SJSA1 (cell line): ENCODE results near the gene MYLIP. TPM values are rescaled to one million over a fixed set of nuclear protein-coding genes. Genes with fewer than 3 reads are reported as not detected.
A peak's percentile ranks its signal among the peaks of the same experiment; 100 is the strongest.

Experiments used
- DNase-seq, 2 experiments: peaks; one replicate each; pipeline ENCODE4 v3.0.0-alpha.2; 2015 to 2020; ENCODE audit warnings: low spot score in 2 of 2, low read depth in 1 of 2
- H3K27ac ChIP-seq: fragments of 250-450 bp; sonication (Bioruptor Pico); 2 replicates; pipeline ENCODE4 v1.5.1; 2020; ENCODE audit warnings: mild to moderate bottlenecking, moderate library complexity
- H3K27me3 ChIP-seq: fragments of 250-450 bp; sonication (Bioruptor Pico); replicated peaks from 2 replicates; pipeline ENCODE4 v1.5.1; 2020; ENCODE audit warnings: mild to moderate bottlenecking, moderate library complexity
- H3K36me3 ChIP-seq: fragments of 250-450 bp; sonication (Bioruptor Pico); 2 replicates; pipeline ENCODE4 v1.5.1; 2020; ENCODE audit warnings: mild to moderate bottlenecking
- H3K4me1 ChIP-seq: fragments of 250-450 bp; sonication (Bioruptor Pico); replicated peaks from 2 replicates; pipeline ENCODE4 v1.6.1; 2021; ENCODE audit warnings: mild to moderate bottlenecking
- H3K4me3 ChIP-seq: fragments of 250-450 bp; sonication (Bioruptor Pico); 2 replicates; pipeline ENCODE4 v1.5.1; 2020; ENCODE audit warnings: mild to moderate bottlenecking
- H3K9me3 ChIP-seq: fragments of 250-450 bp; sonication (Bioruptor Pico); replicated peaks from 2 replicates; pipeline ENCODE4 v1.5.1; 2020; ENCODE audit warnings: mild to moderate bottlenecking
- total RNA-seq: library from RNA; depleted of rRNA; stranded (reverse); fragments of >200 nt; shearing (Covaris generic); gene quantifications from 2 replicates; pipeline ENCODE4 v1.2.3, GENCODE V29; 2014; rRNA removed

MYLIP gene
- 8.0 and 11.0 TPM in 2 replicates for total RNA-seq

DNA sequence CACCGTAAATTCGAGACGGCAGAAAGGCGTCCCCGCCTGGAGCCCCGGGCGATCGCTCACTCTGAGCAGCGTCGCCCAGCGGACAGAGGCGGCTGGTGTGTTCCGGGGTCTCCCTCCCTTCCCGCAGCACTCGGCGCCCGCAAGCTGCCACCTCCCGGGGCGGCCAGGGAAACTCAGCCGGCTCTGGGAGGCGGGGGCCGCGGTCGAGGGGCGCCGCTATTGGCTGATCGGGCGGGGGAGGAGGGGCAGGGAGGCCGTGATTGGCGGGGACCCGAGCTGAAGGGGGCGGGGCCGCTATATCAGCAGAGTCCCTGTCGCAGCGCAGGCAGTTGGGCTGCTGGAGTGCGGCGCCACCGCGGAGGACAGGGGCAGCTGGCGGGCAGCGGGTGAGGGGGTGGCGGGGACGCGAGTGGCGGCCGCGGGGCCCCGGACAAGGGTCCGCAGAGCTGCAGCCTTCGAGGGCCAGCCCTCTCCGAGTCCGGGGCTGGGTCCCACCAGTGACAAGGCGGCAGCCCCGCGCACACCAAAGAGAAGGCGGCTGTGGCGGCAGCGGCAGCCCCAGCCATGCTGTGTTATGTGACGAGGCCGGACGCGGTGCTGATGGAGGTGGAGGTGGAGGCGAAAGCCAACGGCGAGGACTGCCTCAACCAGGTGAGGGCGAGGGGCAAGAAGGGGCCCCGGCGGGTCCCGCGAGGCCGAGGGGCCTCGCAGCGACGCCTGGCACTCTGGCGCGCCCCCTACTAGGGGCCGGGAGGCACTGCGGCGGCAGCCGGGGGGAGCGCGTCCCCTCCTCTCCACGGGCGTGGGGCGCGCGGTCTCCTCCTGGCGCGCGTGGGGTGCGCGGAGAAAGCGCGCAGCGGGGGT, at the start of gene MYLIP:
TSS of gene MYLIP (plus strand) at position 328 of the 864 bp plus-strand sequence. CDS start at position 565, 237 bp downstream.
- Histone ChIP-seq H3K9me3 (peaks cover 3% of the 10 kb centered on the region; the same call in 1 of the 2 replicates), H3K27ac (peak within 1 kb of the TSS; percentile 64), H3K4me3 (peak within 1 kb of the TSS; percentile 92), H3K36me3 (peaks cover 4% of the 10 kb centered on the region), H3K4me1 (peaks cover 22% of the 10 kb centered on the region), H3K27me3 (no peaks in the 10 kb centered on the region)
- DNase-seq, result peak; percentile 88 to 97

DNA sequence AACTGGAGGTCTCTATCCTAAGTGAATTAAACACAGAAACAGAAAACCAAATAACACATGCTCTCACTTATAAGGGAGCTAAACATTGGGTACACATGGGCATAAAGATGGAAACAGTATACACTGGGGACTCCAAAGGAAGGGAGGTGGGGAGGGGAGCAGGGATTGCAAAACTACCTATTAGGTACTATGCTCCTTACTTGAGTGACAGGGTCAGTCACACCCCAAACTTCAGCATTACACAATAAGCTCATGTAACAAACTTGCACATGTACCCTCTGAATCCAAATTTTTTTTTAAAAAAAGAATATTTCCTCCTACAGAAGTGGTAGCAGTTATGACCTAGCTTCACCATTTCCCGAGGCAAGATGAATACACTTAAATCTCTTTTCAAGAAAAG, 49.5 kb upstream of the MYLIP start:
- H3K9me3 ChIP-seq, result 0 out of 2 replicates have a peak, but pooled peaks cover 2% of the 10 kb centered on the region
- DNase-seq, result no peak
- peaks cover 3% of the 10 kb centered on the region; the same call in 1 of the 2 replicates for H3K27me3 ChIP-seq
- no peak overlapping the region for H3K4me3 ChIP-seq
- H3K36me3 ChIP-seq, result no peaks in the 10 kb centered on the region
- no peak overlapping the region for H3K27ac ChIP-seq
- no peaks in the 10 kb centered on the region for H3K4me1 ChIP-seq

- Histone ChIP-seq H3K36me3 (no peaks in the 10 kb centered on the region), H3K4me1 (no peaks in the 10 kb centered on the region), H3K9me3 (0 out of 2 replicates have a peak, but pooled peaks cover 2% of the 10 kb centered on the region), H3K27me3 (peaks cover 3% of the 10 kb centered on the region; the same call in 1 of the 2 replicates), H3K27ac (no peak overlapping the region), H3K4me3 (no peak overlapping the region)
- no peak for DNase-seq
Observed at GRCh38 chr6:16080204-16080603, 48.7 kb upstream of the MYLIP start.

DNA sequence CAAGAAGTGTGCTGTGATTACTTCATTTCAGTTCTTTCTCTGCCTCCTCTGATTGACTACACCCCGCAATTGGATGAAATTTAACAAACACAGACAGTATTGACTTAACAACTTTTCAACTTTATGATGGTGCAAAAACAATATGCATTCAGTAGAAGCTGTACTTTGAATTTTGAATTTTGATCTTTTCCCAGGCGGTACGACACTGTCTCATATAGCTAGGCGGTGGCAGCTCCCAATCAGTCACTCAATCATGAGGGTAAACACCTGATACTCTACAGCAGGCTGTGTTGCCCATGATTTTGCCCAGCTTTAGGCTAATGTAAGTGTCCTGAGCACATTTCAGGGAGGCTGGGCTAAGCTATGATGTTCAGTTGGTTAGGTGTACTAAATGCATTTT, 47.6 kb upstream of the MYLIP start:
- Histone ChIP-seq H3K27me3 (peaks cover 3% of the 10 kb centered on the region; the same call in 1 of the 2 replicates), H3K4me3 (no peak overlapping the region), H3K4me1 (no peaks in the 10 kb centered on the region), H3K36me3 (no peaks in the 10 kb centered on the region), H3K27ac (no peak overlapping the region), H3K9me3 (0 out of 2 replicates have a peak, but pooled peaks cover 2% of the 10 kb centered on the region)
- no peak for DNase-seq

DNA sequence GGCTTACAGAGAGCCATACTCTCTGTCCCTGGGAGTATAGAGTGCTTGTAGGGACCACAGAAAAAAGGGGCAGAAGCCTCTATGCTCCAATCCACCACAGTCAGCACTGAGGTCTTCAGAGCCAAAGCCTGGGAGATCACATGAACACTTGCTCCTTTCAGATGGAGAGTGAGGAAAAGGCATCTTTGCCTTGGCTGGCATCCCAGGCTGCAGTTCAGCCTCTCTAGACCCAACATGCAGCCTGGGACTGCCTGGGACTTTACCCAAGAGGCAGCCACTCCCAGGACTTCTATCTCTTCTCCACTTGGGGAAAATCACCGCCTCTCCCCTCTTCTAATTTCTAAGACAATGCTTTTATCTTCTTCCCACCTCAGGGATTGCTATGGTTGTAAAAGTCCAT, 46.5 kb upstream of the MYLIP start:
- no peaks in the 10 kb centered on the region for H3K36me3 ChIP-seq
- H3K4me3 ChIP-seq, result no peak overlapping the region
- peaks cover 3% of the 10 kb centered on the region; the same call in 1 of the 2 replicates for H3K27me3 ChIP-seq
- 0 out of 2 replicates have a peak, but pooled peaks cover 2% of the 10 kb centered on the region for H3K9me3 ChIP-seq
- H3K27ac ChIP-seq, result no peak overlapping the region
- H3K4me1 ChIP-seq, result no peaks in the 10 kb centered on the region
- no peak for DNase-seq

DNA sequence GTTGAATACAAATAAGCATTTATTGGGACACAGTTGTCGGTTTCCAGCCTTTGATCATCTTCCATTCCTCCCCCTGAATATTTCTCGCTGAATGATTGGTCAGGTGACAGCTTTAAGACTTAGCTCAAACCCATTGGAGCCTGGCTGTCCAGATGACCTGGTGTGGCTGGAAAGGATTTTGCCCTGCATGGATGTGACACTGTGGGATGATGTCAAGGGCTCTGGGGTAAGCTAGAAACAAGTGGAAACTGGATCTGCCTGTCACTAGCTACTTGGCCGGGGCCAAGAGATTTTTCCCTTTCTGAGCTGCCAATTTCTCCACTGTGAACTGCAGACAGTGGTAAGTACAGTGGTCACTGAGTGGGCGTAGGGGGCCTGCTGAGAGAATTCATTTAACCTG, 41.9 kb upstream of the MYLIP start:
- no peak overlapping the region for H3K27ac ChIP-seq
- no peak overlapping the region for H3K4me3 ChIP-seq
- no peaks in the 10 kb centered on the region for H3K4me1 ChIP-seq
- no peaks in the 10 kb centered on the region for H3K36me3 ChIP-seq
- no peaks in the 10 kb centered on the region for H3K27me3 ChIP-seq
- no peak for DNase-seq
- no peaks in the 10 kb centered on the region for H3K9me3 ChIP-seq

DNA sequence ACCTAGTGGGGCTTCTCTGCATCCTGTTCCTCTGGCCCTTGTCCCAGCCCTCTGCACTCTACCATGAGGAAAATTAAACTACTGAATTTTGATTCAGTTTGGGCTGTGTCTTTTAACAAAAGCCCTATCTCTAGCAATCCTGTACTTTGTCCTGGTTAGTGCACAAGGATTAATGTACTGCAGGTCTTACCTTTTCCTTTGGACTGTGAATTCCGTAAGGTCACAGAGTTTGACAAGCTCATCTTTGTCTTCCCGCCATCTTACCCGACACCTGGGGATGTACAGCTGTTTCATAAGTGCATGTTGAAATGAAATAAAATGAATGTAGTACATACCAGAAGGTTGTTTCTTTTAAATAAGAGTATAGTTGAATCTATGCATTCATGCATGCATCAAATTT, 41.5 kb upstream of the MYLIP start:
- no peak for DNase-seq
- Histone ChIP-seq H3K27me3 (no peaks in the 10 kb centered on the region), H3K36me3 (no peaks in the 10 kb centered on the region), H3K9me3 (no peaks in the 10 kb centered on the region), H3K4me1 (no peaks in the 10 kb centered on the region), H3K4me3 (no peak overlapping the region), H3K27ac (no peak overlapping the region)

DNA sequence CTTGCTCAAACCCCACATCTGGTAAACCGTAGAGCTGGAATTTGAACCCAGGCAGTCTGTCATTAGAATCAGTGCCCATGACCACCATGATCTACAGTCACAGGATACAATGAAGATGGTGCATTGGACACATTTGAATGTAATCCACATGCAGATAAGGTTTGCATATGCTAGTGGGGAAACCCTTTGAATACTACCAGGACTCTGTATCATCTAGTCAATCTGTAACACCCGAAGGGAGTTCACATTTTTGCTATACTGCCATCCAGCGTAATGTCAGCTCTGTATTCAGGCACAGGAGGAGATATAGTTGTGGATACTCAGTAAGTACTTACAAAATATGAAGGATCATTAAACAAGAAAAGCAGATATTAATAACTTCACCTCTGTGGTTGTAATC, 40.5 kb upstream of the MYLIP start:
- no peaks in the 10 kb centered on the region for H3K9me3 ChIP-seq
- H3K4me1 ChIP-seq, result no peaks in the 10 kb centered on the region
- no peaks in the 10 kb centered on the region for H3K27me3 ChIP-seq
- no peak overlapping the region for H3K27ac ChIP-seq
- DNase-seq, result no peak
- H3K4me3 ChIP-seq, result no peak overlapping the region
- H3K36me3 ChIP-seq, result no peaks in the 10 kb centered on the region

DNA sequence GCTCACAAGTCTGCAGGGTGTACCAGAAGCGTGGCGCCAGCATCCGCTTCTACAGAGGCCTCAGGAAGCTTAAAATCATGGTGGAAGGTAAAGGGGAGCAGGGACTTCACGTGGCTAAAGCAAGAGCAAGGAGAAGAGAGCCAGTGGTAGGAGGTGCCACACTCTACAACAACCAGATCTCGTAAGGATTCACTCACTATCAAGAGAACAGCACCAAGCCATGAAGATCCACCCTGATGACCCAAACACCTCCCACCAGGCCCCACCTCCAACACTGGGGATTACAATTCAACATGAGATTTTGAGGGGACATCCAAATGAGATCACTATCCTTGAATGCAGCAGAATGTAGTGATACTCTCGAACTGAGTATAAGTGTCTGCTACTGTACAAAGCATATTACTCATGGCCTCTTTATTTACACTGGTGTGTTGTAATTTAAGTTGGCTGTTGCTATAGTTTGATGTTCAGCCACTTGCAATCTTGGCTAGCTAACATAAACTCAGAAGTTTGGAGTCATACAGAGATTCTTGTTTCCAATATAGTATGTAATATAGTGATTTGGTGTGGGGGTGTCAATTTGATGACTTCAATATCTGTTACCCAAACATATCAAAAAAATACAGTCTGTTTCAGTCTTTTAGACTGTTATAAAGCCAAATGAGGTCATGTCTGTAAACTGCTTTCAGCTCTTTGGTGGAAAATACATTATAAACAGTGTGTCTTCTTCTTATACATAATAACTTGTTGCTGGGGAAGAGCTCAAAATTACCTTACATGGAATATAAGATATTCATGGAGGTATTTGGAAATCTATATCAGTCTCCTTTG, 39.4 kb upstream of the MYLIP start:
- H3K27ac ChIP-seq, result no peak overlapping the region
- H3K4me3 ChIP-seq, result no peak overlapping the region
- no peak for DNase-seq
- no peaks in the 10 kb centered on the region for H3K9me3 ChIP-seq
- H3K27me3 ChIP-seq, result no peaks in the 10 kb centered on the region
- H3K4me1 ChIP-seq, result no peaks in the 10 kb centered on the region
- H3K36me3 ChIP-seq, result no peaks in the 10 kb centered on the region

DNA sequence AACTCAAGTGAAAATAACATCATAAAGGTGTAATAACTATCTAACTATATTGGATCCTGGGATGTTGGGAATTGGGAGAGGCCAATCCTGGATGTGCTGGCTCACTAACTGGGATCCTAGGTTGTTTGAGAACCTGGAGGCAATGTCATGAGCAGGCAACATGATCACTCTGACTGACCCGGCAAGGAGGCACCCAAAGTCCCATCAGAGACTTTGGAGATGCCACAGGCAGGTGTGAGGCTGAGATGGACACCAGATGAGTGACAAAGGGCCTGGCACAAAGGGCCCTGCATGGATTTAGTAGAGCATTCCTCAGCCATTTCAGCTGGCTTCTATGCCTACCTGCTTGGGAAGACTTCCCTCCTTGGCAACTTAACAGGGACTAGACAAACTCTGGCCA, 38.4 kb upstream of the MYLIP start:
- Histone ChIP-seq H3K36me3 (no peaks in the 10 kb centered on the region), H3K27me3 (no peaks in the 10 kb centered on the region), H3K9me3 (no peaks in the 10 kb centered on the region), H3K27ac (no peak overlapping the region), H3K4me3 (no peak overlapping the region), H3K4me1 (no peaks in the 10 kb centered on the region)
- no peak for DNase-seq

- Histone ChIP-seq H3K4me1 (no peaks in the 10 kb centered on the region), H3K27me3 (no peaks in the 10 kb centered on the region), H3K27ac (no peak overlapping the region), H3K36me3 (no peaks in the 10 kb centered on the region), H3K4me3 (no peak overlapping the region), H3K9me3 (no peaks in the 10 kb centered on the region)
- DNase-seq, result no peak
Observed at GRCh38 chr6:16090920-16091319, 38.0 kb upstream of the MYLIP start.

GRCh38 chr6:16092140-16092539, 36.7 kb upstream of the MYLIP start:
- Histone ChIP-seq H3K4me3 (no peak overlapping the region), H3K27me3 (no peaks in the 10 kb centered on the region), H3K36me3 (no peaks in the 10 kb centered on the region)

GRCh38 chr6:16092990-16093389, 35.9 kb upstream of the MYLIP start:
- Histone ChIP-seq H3K27me3 (no peaks in the 10 kb centered on the region), H3K36me3 (no peaks in the 10 kb centered on the region), H3K27ac (no peak overlapping the region), H3K4me1 (no peaks in the 10 kb centered on the region), H3K4me3 (no peak overlapping the region), H3K9me3 (no peaks in the 10 kb centered on the region)
- DNase-seq, result no peak

More at GRCh38 chr6:16092140-16092539, 36.7 kb upstream of the MYLIP start:
- H3K27ac ChIP-seq, result no peak overlapping the region
- H3K9me3 ChIP-seq, result no peaks in the 10 kb centered on the region
- no peaks in the 10 kb centered on the region for H3K4me1 ChIP-seq
- DNase-seq, result no peak

DNA sequence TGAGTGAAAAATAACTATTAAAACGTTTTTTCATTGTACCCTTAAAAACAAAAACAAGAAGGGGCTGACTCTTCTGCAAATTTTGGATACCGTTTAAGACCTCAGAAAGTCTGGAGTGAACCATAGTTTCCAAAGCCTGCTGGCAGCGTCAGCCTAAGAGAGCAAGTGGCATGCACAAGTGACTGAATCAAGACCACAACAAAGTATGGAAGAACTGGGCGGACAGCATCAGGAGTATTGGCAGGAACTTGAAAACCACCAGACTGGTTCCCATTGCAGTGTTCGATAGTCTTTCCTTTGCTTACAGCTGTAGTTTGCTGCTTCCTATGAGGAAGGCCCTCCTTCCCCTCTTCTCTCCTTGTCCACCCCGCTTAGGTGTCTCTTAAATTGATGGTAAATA, 33.7 kb upstream of the MYLIP start:
- H3K27ac ChIP-seq, result no peak overlapping the region
- H3K36me3 ChIP-seq, result no peaks in the 10 kb centered on the region
- no peaks in the 10 kb centered on the region for H3K27me3 ChIP-seq
- no peak overlapping the region for H3K4me3 ChIP-seq
- H3K4me1 ChIP-seq, result no peaks in the 10 kb centered on the region
- DNase-seq, result no peak
- no peaks in the 10 kb centered on the region for H3K9me3 ChIP-seq
